Measurements from ENCODE around the gene SCN1A.
"Not testable (repeated sequence)": the region's sequence is repeated elsewhere in the genome, so short reads cannot be mapped to it uniquely, and the experiment has no call there.

SCN1A gene

DNA sequence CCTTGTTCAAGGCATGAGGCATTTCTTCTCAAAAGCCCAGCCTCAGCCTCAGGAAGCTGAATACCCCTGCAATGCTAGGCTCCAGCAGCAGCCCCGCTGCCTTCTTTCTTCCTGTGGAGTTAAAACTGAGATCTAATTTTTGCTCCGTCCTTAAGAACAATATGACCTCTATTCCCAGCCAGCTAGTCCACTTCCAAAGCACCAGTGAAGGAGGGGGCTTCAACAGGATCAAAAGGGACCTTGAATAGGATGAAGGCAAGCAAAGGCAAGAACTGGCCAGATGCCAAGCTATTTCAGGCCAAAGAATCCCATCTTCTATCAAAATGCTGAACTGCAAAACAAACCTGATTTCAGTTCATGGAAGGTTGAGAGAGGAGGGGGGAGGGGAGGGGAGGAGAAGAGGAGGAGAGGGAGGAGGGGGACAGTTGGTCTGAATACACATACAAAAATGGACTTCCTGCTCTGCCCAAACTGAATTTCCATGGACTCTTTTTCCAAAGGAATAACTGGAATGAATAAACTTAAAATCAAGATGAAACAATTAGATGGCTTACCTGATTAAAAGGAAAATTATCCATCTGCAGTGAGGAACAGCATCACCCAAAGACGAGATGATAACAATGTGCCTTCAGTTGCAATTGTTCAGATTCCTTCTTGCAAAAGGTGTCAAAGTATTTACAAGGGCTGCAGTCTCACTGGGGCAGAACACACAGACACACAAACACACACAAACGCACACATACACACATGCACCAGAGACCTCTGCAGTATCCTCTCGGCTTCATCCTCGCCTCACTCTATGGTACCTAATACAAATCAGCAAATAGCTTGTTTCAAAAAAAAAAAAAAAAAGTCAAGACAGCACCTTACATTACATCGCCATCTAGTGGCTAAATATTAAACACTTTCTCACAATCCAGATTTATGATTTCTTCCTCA, at the start of gene SCN1A:
SCN1A (minus strand) TSS at position 804 of the 939 bp plus-strand sequence. CDS start 54,399 bp downstream, outside the sequence.
- peak; percentile 44 for DNase-seq

DNA sequence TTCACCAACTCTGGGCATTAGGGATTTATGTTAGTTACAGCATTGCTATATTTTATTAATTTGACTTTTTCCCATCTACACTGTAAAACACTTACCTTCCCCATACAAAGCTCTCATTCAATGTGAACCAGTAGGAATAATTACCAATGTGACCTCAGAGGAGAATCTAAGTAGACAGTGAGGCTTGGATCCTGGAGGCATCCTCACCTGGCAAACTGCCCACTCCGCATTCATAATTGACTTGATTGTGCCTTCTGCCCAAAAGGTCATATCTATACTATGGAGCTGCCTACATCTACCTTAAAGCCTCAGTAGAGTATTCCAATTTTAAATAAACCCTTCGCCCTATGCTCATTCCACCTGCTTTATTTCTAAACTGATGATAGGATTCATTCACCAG, 45.4 kb upstream of the SCN1A start:
- DNase-seq = no peak

DNA sequence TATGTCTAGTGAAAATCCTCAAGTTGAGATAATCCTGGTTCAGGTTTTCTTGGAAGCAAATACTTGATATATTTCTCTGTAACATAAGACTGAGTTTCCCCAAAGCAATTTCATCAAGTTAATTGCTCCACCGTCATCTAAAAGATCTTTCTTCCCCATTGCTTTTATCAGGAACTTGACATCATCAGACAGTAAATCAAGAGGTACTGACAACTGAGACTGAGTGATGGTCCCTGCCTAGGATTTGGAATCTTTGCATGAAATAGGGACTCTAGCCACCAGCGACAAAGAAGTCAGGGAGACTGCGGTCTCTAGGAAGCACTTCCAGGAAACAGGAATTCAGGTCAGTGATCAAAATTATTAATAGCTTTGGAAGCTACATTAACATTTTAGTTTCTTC, 43.4 kb upstream of the SCN1A start:
- peak; percentile 55 for DNase-seq

DNA sequence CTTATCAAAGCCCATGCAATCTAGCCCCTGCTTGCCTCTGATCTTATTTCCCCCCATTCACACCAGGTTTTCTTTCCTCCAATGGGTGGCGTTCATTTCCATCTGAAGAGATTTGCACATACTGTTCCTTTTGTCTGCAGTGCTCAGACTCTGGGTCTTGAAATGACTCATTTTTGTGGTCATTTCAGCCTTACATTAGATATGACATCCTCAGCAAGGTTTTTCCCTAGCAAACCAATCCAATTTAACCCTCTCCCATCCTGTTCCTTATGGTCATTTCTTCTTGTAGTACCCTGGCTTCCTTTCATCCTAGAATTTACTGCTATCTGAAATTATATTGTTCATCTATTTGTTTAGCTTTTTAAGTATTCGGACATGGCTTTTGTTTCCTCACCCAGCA, 42.5 kb upstream of the SCN1A start:
- peak; percentile 49 for DNase-seq

DNA sequence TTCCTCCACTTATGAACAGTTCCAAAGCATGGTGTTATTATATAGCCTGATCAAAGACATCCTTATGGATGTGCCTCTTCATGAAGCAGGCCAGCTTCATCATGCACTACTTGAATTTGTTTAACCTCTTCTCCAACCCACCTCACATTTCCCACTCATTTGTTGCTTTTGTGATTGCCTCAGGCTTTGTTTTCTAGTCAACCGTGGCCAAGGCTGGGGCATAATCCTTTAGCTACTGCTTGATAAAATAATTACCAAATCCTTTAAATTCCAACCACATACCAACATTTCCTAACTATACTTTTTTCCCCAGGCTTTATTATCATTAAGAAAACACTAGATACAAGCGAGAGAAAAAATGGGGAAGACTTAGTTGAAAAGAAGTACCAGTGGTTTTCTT, 39.6 kb upstream of the SCN1A start:
- DNase-seq = peak; percentile 16

DNA sequence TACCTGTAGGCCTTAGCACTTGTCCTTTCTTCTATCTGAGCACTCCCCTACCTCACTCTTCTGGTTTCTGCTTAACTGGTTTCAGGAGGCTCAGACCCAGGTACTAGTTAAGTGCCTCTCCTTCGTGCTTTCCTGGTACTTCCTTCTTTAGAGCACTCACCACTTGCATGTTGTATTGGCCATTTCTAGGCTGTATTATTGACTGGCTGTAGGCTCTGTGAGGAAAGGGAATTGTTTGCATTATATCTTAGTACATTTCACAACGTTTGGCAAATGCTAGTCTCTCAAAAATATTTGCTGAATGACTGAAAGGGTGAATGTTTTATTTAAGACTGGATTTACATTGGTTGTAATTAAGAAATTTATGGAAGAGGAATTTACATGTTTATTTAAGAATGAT, 36.0 kb upstream of the SCN1A start:
- DNase-seq = no peak

DNA sequence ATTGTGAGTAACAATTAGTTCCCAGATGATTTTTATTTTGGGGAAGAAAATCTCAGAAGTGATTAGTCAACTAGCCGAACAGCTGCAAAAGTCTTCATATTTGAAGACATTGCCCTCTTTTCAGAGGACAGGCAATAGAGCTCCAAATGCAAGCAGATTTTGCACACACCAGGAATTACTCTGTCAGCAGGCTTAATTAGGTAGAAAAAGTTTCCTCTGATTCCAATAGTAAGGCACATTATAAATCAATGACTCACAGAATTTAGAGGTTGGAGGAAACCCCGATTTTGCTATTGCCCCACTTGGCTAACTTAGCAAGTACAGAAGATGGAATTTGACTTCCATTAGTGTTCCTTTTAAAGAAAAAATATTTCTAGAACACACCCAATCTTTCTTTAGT, 30.7 kb upstream of the SCN1A start:
- peak; percentile 53 for DNase-seq

DNA sequence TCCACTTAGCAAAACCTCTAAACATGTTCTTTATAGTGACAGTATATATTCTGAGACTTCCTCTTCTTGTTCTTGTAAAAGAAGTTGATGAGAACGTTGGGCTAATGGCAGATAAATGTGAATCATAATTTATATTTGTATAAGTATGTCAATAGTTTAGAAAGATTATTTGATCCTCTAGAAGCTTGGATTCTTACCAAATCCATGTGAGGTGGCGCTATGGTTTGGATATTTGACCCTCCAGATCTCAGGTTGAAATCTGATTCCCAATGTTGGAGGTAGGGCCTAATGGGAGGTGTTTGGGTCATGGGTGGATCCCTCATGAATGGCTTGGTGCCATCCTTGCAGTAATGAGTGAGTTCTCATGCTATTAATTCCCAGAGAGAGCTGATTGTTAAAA, 29.8 kb upstream of the SCN1A start:
- no peak for DNase-seq

DNA sequence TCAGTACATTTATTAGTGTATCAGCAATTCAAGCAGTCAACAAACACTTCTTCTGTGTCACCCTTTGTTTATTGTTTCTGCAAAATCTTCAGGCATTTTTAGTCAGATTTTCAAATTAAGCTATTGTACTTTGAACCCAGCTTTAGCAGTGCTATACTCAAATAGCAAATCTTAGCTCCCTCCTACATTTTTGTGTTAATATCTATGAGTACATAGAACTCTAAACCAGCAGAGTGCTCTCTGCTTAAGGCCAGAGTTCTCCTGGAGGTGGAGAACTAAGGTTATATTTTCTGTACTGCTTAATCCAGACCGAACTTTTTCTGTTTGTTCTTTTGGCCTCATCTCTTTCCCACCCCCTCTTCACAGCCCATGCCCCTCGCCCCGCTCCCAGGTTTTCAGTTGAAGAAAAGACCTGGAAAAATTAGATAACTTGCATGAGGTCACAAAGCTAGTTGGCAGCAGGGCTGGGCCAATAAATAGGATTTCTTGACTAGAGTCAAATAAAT, 29.2 kb upstream of the SCN1A start:
- no peak for DNase-seq

DNA sequence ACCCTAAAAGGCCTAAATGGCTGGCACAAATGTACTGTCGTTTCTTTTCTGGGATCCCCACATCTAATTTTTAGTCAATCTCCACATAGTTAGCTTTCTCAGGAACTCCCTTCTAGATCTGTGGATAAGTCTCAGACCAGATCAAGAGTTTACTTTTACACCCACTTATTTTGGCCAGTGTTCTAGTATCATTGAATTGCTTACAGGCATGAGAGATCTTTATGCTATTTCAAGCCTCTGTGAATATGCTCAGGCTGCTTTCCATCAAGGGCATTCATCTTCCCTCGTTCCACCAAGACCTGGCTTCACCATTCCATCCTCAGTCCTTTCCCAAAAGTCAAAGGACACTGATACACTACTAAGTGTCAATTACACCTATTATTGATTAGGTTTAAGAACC, 27.8 kb upstream of the SCN1A start:
- DNase-seq = no peak

DNA sequence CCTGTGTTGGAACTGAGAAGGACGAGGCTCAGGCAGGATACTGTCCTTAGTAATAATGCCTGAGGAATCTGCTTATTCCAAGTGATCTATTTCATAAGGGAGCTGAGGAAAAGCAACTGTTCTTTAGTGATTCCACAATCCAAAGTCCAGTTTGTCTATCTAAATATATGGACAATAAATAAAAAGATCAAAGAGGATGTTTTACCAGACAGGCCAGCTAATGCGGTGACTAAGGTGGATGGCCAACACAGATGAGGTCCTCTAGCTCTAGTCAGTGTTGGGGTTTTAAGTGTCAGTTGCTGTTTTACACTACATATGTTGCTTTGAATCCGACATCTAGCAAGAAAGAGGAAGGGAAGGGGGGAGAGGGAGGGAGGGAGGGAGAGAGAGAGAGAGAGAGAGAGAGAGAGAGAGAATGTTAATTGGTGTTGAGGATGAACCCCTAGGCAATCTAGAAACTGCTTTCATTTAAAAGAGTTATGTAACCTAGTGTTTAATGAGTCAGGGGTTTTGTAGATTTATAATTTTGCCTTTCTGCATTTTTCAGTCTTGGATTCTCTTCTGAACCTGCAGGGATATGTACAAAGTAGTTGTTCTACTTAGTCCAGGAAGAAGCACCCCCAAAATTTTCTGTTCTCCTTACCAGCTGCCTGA, 27.0 kb upstream of the SCN1A start:
- no peak for DNase-seq

DNA sequence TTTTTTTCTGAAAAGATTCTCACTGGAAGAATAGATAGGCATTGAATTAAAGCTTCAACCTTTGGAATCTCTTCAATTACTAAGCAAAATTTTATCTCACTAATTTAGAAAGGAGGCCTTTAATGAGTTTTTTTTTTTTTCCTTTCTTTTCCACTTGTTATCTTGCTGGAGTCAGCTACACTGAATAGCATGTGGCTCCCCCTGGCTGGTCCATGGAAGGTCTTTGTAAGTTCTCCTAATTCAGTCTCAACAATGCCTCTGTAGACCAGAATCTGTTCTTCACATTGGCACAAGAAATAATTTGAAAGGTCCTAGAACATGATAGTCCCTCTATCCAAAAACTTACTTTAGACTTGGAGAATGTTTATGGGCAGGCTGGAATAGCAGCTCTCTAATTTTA, 24.2 kb upstream of the SCN1A start:
- no peak for DNase-seq

DNA sequence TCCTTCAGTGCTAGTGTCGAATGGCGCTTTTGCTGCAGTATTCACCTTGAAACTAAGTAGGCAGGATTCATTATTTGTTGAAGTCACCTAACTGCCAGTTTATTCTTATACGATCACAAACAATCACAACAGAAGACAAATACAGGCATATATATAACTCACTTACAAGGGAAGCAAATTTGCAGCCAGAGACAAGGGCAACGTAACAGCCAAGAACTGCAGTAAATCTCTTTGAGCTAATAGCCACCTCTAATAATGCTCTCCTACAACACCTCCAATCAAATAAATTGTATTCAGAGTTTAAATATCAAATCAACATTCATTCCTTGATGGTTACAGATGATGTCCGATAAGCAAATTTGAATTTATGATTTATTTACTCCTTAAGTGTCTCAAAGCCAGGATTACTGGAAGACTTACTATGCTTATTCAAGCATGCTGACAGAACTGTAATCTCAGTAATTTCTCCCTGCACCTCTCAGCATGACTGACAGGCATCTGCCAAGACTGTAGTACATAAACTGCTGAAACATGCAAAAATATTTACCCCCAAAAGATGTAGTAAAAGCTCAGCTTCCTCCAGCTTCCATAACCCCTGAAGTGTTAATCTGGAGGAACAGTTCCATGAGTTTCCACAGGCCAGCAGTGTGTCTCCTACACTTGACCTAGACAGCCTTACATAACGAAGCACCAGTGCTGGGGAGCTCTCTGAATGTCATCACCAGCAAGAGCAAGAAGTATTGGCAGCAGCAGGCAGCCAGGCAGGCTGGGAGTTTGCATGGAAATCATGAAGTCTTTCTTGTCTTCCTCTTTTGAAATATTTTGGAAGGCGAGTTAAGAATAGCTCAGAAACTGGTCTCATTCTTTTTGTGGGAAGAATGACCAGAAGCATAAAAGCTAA, 20.9 kb upstream of the SCN1A start:
- DNase-seq = no peak

DNA sequence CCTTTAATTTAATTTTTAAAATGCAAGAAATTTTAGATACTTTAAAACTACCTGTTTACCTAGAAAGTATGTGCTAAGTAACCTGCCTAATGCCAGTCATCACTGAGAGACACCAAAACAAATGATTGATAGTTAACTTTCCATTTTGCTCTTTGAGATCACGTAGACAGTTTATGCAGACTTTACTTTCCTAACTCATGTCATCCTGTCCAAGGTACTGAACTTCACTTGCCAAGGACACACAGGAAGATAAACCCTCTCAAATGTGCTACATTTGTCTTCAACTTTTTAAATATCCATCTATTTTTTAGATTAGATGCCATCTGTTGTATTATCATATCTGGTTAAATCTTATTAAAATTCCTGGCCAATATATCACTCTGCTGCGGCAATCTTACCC, 20.1 kb upstream of the SCN1A start:
- DNase-seq = no peak

DNA sequence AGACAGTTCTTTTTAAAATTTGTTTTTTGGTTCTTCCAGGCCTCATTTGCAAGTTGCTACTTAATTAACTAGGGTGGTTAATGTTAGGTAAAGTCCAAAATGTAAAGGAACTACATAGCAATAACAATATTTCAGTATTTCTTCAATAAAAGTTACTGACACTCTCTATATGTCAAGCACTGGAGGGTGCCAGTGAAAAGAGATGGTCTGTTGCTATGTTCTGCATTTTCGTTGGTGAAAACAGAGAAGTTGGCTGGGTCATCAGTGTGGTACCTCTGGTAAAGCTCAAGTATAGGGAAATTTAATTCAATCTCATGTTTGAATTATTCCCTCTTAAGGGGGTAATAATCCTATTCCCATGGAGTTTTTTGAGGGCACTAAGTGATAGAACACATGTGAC, 16.3 kb upstream of the SCN1A start:
- DNase-seq = no peak

DNA sequence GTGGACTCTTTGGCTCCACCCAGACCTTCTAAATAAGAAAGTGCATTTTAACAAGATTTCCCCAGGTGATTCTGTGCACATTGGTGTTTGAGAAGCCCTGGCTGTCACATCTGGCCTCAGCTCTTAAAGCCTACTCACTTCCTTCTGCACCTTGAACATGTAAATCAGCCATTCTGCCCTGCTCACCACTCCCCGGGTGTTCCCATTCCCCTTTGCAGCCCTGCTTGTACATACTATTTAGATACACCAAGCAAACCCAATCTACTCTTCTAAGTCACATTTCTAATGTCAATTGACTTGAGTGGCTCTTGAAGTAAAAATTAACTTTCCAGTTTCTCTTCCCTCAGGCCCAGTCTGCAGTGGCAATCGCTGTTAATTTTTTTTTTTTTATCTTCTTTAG, 13.1 kb upstream of the SCN1A start:
- no peak for DNase-seq

DNA sequence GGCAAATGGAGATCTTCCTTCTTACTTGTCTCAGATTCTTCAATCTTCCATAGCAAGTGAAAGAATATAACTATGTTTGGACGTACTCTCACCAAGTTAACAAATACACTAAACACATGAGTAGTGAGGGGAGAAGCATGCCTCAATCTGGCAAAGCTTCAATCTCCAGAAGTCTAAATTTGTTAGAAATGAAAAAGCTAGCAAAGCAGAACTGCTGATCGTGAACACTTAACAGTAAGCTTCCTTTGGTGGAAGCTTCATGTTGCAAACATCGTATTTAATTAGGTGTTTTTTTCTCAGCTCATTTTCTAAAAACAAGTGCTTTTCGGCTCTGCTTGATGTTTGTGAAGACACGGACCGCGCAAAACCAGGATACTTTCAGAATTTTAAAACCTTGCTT, 12.7 kb upstream of the SCN1A start:
- no peak for DNase-seq

DNA sequence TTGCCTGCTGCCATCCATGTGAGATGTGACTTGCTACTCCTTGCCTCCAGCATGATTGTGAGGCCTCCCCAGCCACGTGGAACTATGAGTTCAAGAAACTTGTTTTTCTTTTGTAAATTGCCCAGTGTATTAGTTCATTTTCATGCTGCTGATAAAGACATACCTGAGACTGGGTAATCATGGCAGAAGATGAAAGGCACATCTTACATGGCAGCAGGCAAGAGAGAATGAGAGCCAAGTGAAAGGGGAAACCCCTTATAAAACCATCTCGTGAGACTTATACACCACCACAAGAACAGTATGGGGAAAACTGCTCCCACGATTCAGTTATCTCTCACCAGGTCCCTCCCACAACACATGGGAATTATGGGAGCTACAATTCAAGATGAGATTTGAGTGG, 11.7 kb upstream of the SCN1A start:
- DNase-seq = not testable (repeated sequence)

DNA sequence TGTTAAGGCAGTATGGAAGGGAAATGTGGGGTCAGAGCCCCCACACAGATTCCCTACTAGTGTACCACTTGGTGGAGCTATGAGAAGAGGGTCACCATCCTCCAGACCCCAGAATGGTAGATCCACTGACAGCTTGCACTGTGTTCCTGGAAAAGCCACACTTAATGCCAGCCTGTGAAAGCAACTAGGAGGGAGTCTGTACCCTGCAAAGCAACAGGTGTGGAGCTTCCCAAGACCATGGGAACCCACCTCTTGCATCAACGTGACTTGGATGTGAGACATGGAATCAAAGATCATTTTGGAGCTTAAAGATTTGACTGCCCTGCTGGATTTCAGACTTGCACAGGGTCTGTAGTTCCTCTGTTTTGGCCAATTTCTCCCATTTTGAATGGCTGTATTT, 10.8 kb upstream of the SCN1A start:
- DNase-seq = no peak

DNA sequence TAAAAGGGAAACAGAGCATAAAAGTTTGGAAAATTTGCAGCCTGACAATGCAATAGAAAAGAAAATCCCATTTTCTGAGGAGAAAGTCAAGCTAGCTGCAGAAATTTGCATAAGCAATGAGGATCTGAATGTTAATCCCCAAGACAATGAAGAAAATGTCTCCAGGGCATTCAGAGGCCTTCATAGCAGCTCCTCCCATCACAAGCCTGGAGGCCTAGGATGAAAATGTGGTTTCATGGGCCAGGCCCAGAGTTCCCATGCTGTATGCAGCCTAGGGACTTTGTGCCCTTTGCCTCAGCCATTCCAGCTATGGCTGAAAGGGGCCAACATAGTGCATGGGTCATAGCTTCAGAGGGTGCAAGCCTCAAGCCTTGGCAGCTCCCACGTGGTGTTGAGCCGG, 10.3 kb upstream of the SCN1A start:
- DNase-seq = no peak

DNA sequence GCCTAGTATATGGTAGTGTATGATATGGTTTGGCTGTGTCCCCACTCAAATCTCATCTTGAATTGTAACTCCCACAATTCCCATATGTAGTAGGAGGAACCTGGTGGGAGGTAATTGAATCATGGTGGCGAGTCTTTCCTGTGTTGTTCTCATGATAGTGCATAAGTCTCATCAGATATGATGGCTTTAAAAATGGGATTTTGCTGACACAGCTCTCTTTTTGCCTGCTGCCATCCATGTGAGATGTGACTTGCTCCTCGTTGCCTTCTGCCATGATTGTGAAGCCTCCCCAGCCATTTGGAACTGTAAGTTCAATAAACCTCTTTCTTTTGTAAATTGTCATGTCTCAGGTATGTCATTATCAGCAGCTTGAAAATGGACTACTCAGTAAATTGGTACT, 9.5 kb upstream of the SCN1A start:
- no peak for DNase-seq

DNA sequence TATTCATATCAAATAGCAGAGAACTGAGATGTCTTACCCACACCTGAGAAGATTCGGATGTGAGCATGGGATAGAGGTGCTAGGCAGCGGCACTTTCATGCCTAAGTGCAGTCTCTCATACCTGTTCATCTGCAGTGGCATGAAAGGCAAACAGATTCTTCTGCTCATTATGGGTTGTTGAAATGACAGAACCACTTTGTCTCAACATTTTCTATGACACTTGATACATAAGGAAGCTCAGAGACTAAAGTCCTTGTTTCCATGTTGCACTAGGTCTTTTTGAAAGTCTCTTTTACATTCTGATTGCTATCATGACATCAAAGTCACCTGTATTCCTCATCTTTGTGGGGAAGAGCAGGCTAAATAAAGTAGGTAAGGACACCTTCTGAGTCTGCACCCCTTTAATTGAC, 8.0 kb upstream of the SCN1A start:
- DNase-seq = no peak
